Measurements from ENCODE around the gene SEMA3F. TPM values are rescaled to one million over a fixed set of nuclear protein-coding genes. Genes with fewer than 3 reads are reported as not detected.

SEMA3F gene
- total and polyA plus RNA-seq, 2 experiments from 2014 or later, result 21.8 to 27.6 TPM

GRCh38 chr3:50127251-50127691, 27.9 kb upstream of the SEMA3F start:
- TF ChIP-seq CTCF (IDR thresholded peaks at IDR 0.05; ENCODE audit: low read depth, low read length), result no peak
- H3K4me3 ChIP-seq, result no peak overlapping the region
- no peaks in the 10 kb centered on the region for H3K36me3 ChIP-seq
- peaks cover 29% of the 10 kb centered on the region for H3K4me1 ChIP-seq (ENCODE audit: low read depth)
- H3K27ac ChIP-seq, result no peak overlapping the region
- no peaks in the 10 kb centered on the region for H3K9me3 ChIP-seq (ENCODE audit: low read depth)
- no peaks in the 10 kb centered on the region for H3K27me3 ChIP-seq
- DNase-seq (ENCODE audit: low read depth in 1 of 2, low spot score in 1 of 2), result no peak

- H3K27ac ChIP-seq, result no peak overlapping the region
- peaks cover 29% of the 10 kb centered on the region for H3K4me1 ChIP-seq (ENCODE audit: low read depth)
- no peak for TF ChIP-seq CTCF (IDR thresholded peaks at IDR 0.05; ENCODE audit: low read depth, low read length)
- no peaks in the 10 kb centered on the region for H3K9me3 ChIP-seq (ENCODE audit: low read depth)
- H3K36me3 ChIP-seq, result no peaks in the 10 kb centered on the region
- no peaks in the 10 kb centered on the region for H3K27me3 ChIP-seq
- DNase-seq (ENCODE audit: low read depth in 1 of 2, low spot score in 1 of 2), result no peak
- H3K4me3 ChIP-seq, result no peak overlapping the region
Observed at GRCh38 chr3:50128001-50128400, 27.1 kb upstream of the SEMA3F start.

- Histone ChIP-seq H3K27me3 (no peaks in the 10 kb centered on the region), H3K9me3 (ENCODE audit: low read depth) (no peaks in the 10 kb centered on the region), H3K4me1 (ENCODE audit: low read depth) (peaks cover 15% of the 10 kb centered on the region), H3K36me3 (no peaks in the 10 kb centered on the region), H3K27ac (no peak overlapping the region), H3K4me3 (no peak overlapping the region)
- TF ChIP-seq CTCF (IDR thresholded peaks at IDR 0.05; ENCODE audit: low read depth, low read length), result no peak
- no peak for DNase-seq (ENCODE audit: low read depth in 1 of 2, low spot score in 1 of 2)
Observed at GRCh38 chr3:50130436-50130835, 24.7 kb upstream of the SEMA3F start.

GRCh38 chr3:50132421-50133282, 22.5 kb upstream of the SEMA3F start:
- no peak overlapping the region for H3K27ac ChIP-seq
- H3K36me3 ChIP-seq, result no peaks in the 10 kb centered on the region
- no peak overlapping the region for H3K4me3 ChIP-seq
- H3K27me3 ChIP-seq, result no peaks in the 10 kb centered on the region
- H3K9me3 ChIP-seq (ENCODE audit: low read depth), result no peaks in the 10 kb centered on the region
- TF ChIP-seq CTCF (IDR thresholded peaks at IDR 0.05; ENCODE audit: low read depth, low read length), result no peak
- DNase-seq (ENCODE audit: low read depth in 1 of 2, low spot score in 1 of 2), result no peak
- peaks cover 13% of the 10 kb centered on the region for H3K4me1 ChIP-seq (ENCODE audit: low read depth)

- DNase-seq (ENCODE audit: low read depth in 1 of 2, low spot score in 1 of 2), result no peak
- no peak for TF ChIP-seq CTCF (IDR thresholded peaks at IDR 0.05; ENCODE audit: low read depth, low read length)
- peaks cover 19% of the 10 kb centered on the region for H3K4me1 ChIP-seq (ENCODE audit: low read depth)
- no peaks in the 10 kb centered on the region for H3K27me3 ChIP-seq
- no peak overlapping the region for H3K27ac ChIP-seq
- no peaks in the 10 kb centered on the region for H3K36me3 ChIP-seq
- no peaks in the 10 kb centered on the region for H3K9me3 ChIP-seq (ENCODE audit: low read depth)
- no peak overlapping the region for H3K4me3 ChIP-seq
Observed at GRCh38 chr3:50133283-50133615, 21.9 kb upstream of the SEMA3F start.
